Astrocyte (in vitro differentiated cells and primary cell): ENCODE data around the gene ZNF385B. TPM values are rescaled to one million over a fixed set of nuclear protein-coding genes. Genes with fewer than 3 reads are reported as not detected.

Source experiments
- DNase-seq: peaks from one replicate; pipeline ENCODE4 v3.0.0-alpha.2; 2010; ENCODE audit warnings: low read depth
- FAIRE-seq: peaks from 2 replicates; lab custom pipeline; 2011; peaks lifted over from hg19 to GRCh38; lab: Jason Lieb, UNC
- H2AFZ ChIP-seq: 2 replicates; pipeline ENCODE4 v1.6.0; 2012; ENCODE audit warnings: low read depth, low read length, inconsistent platforms
- H3K27ac ChIP-seq: 2 replicates; pipeline ENCODE4 v1.5.1; 2011; ENCODE audit warnings: low read depth, low read length, inconsistent platforms
- H3K27me3 ChIP-seq: 2 replicates; pipeline ENCODE4 v1.6.0; 2011; ENCODE audit warnings: low read length, inconsistent platforms; ENCODE audit not compliant: insufficient read depth
- H3K36me3 ChIP-seq: 2 replicates; pipeline ENCODE4 v1.5.1; 2011; ENCODE audit warnings: low read length, inconsistent platforms; ENCODE audit not compliant: insufficient read depth
- H3K4me1 ChIP-seq: 2 replicates; pipeline ENCODE4 v1.5.1; 2011; ENCODE audit warnings: low read length, inconsistent platforms; ENCODE audit not compliant: insufficient read depth
- H3K4me2 ChIP-seq: 2 replicates; pipeline ENCODE4 v1.6.0; 2012; ENCODE audit warnings: low read length, inconsistent platforms
- H3K4me3 ChIP-seq: 2 replicates; pipeline ENCODE4 v1.5.1; 2011; ENCODE audit warnings: low read depth, mild to moderate bottlenecking, low read length, inconsistent platforms; ENCODE audit not compliant: insufficient read depth
- H3K79me2 ChIP-seq: 2 replicates; pipeline ENCODE4 v1.6.0; 2012; ENCODE audit warnings: mild to moderate bottlenecking, low read length, inconsistent platforms; ENCODE audit not compliant: insufficient read depth
- H3K9ac ChIP-seq: 2 replicates; pipeline ENCODE4 v1.6.0; 2012; ENCODE audit warnings: mild to moderate bottlenecking, low read length, inconsistent platforms
- H3K9me3 ChIP-seq: 2 replicates; pipeline ENCODE4 v1.5.1; 2012; ENCODE audit warnings: low read depth, mild to moderate bottlenecking, low read length, inconsistent platforms; ENCODE audit not compliant: insufficient read depth
- H4K20me1 ChIP-seq: 2 replicates; pipeline ENCODE4 v1.6.0; 2012; ENCODE audit warnings: low read length, inconsistent platforms; ENCODE audit not compliant: insufficient read depth
- H3K27ac Mint-ChIP-seq: one replicate; pipeline ENCODE4 v1.8.0; 2021; ENCODE audit warnings: mild to moderate bottlenecking, mixed read lengths; ENCODE audit not compliant: unreplicated experiment
- H3K27me3 Mint-ChIP-seq: one replicate; pipeline ENCODE4 v1.8.0; 2021; ENCODE audit warnings: low read depth, mixed read lengths; ENCODE audit not compliant: unreplicated experiment
- H3K36me3 Mint-ChIP-seq: one replicate; pipeline ENCODE4 v1.8.0; 2021; ENCODE audit warnings: low read depth, mixed read lengths; ENCODE audit not compliant: unreplicated experiment
- H3K4me1 Mint-ChIP-seq: one replicate; pipeline ENCODE4 v1.8.0; 2021; ENCODE audit warnings: low read depth, mixed read lengths; ENCODE audit not compliant: unreplicated experiment
- H3K4me3 Mint-ChIP-seq: one replicate; pipeline ENCODE4 v1.8.0; 2021; ENCODE audit warnings: mild to moderate bottlenecking, moderate library complexity, mixed read lengths; ENCODE audit not compliant: unreplicated experiment
- H3K9me3 Mint-ChIP-seq: one replicate; pipeline ENCODE4 v1.8.0; 2021; ENCODE audit warnings: mild to moderate bottlenecking, mixed read lengths; ENCODE audit not compliant: unreplicated experiment
- CTCF ChIP-seq: IDR thresholded peaks from 2 replicates; pipeline ENCODE4 v1.5.1; 2011; ENCODE audit warnings: low read depth, mild to moderate bottlenecking, inconsistent platforms, low read length, moderate library complexity; ENCODE audit not compliant: insufficient read depth
- EZH2 ChIP-seq: IDR thresholded peaks from 2 replicates; pipeline ENCODE4 v1.6.1; 2012; ENCODE audit warnings: mild to moderate bottlenecking, low read length, inconsistent platforms; ENCODE audit not compliant: insufficient read depth
- total RNA-seq: library from RNA; stranded (reverse); gene quantifications from 2 replicates; pipeline ENCODE4 v1.2.1, GENCODE V29; 2021

ZNF385B gene
- total RNA-seq, 1 donor from 2014 or later: 0.27 TPM

- Mint-ChIP-seq H3K27ac (peak overlapping the region; percentile 92), H3K4me3 (no peak overlapping the region), H3K36me3 (no peaks in the 10 kb centered on the region), H3K4me1 (peaks cover 28% of the 10 kb centered on the region), H3K9me3 (peaks cover 12% of the 10 kb centered on the region), H3K27me3 (no peaks in the 10 kb centered on the region)
- TF ChIP-seq CTCF (no peak), EZH2 (no peak)
- no peaks in the 10 kb centered on the region for H4K20me1 ChIP-seq
- H2AFZ ChIP-seq: no peak overlapping the region
- peak overlapping the region; percentile 82 for H3K27ac ChIP-seq
- H3K36me3 ChIP-seq: no peaks in the 10 kb centered on the region
- FAIRE-seq: peak; percentile 39
- no peak overlapping the region for H3K4me2 ChIP-seq
- H3K27me3 ChIP-seq: no peaks in the 10 kb centered on the region
- no peaks in the 10 kb centered on the region for H3K79me2 ChIP-seq
- no peak for DNase-seq
- no peak overlapping the region for H3K4me3 ChIP-seq
- H3K9ac ChIP-seq: peak overlapping the region; percentile 64
- H3K9me3 ChIP-seq: peaks cover 8% of the 10 kb centered on the region
- peaks cover 12% of the 10 kb centered on the region for H3K4me1 ChIP-seq
These were observed 405.6 kb downstream of the ZNF385B start for GRCh38 chr2:179455824-179456223.

GRCh38 chr2:179455172-179455524 lies 406.3 kb downstream of the ZNF385B start:
- Histone ChIP-seq H3K9me3 (peaks cover 4% of the 10 kb centered on the region), H3K79me2 (no peaks in the 10 kb centered on the region), H4K20me1 (no peaks in the 10 kb centered on the region), H3K36me3 (no peaks in the 10 kb centered on the region), H3K4me2 (peak overlapping the region; percentile 44), H3K4me1 (peaks cover 8% of the 10 kb centered on the region), H3K27me3 (no peaks in the 10 kb centered on the region), H3K9ac (peak overlapping the region; percentile 64), H3K27ac (peak overlapping the region; percentile 82), H3K4me3 (no peak overlapping the region), H2AFZ (peak overlapping the region; percentile 45)
- Mint-ChIP-seq H3K9me3 (peaks cover 12% of the 10 kb centered on the region), H3K4me3 (no peak overlapping the region), H3K4me1 (peaks cover 22% of the 10 kb centered on the region), H3K27ac (peak overlapping the region; percentile 92), H3K27me3 (no peaks in the 10 kb centered on the region), H3K36me3 (no peaks in the 10 kb centered on the region)
- DNase-seq (peak; percentile 15), FAIRE-seq (no peak)
- TF ChIP-seq CTCF (no peak), EZH2 (no peak)

GRCh38 chr2:179454443-179455171 lies 406.8 kb downstream of the ZNF385B start:
- Histone ChIP-seq H3K27ac (peak overlapping the region; percentile 82), H3K4me1 (peaks cover 6% of the 10 kb centered on the region), H3K4me3 (no peak overlapping the region), H2AFZ (peak overlapping the region; percentile 45), H3K9ac (no peak overlapping the region), H3K9me3 (peaks cover 4% of the 10 kb centered on the region), H3K4me2 (peak overlapping the region; percentile 44), H3K27me3 (no peaks in the 10 kb centered on the region), H3K36me3 (no peaks in the 10 kb centered on the region), H4K20me1 (no peaks in the 10 kb centered on the region), H3K79me2 (no peaks in the 10 kb centered on the region)
- peaks cover 20% of the 10 kb centered on the region for H3K4me1 Mint-ChIP-seq
- FAIRE-seq (peak; percentile 98), DNase-seq (peak; percentile 96)
- no peaks in the 10 kb centered on the region for H3K27me3 Mint-ChIP-seq
- H3K4me3 Mint-ChIP-seq: no peak overlapping the region
- peaks cover 12% of the 10 kb centered on the region for H3K9me3 Mint-ChIP-seq
- TF ChIP-seq CTCF: no peak
- no peak for TF ChIP-seq EZH2
- H3K36me3 Mint-ChIP-seq: no peaks in the 10 kb centered on the region
- peak overlapping the region; percentile 92 for H3K27ac Mint-ChIP-seq
